Keratinocyte (primary cell): Measurements from ENCODE around the gene SLC29A1. TPM values are rescaled to one million over a fixed set of nuclear protein-coding genes. Genes with fewer than 3 reads are reported as not detected.

Experiments
- DNase-seq: peaks from one replicate; pipeline ENCODE4 v3.0.0-alpha.2; 2011; ENCODE audit warnings: low read depth, missing footprints, low spot score
- FAIRE-seq: peaks from 2 replicates; lab custom pipeline; 2011; peaks lifted over from hg19 to GRCh38; lab: Jason Lieb, UNC
- H2AFZ ChIP-seq: 2 replicates; pipeline ENCODE4 v1.6.0; 2012; ENCODE audit warnings: low read length, control low read depth, inconsistent platforms; ENCODE audit not compliant: control insufficient read depth
- H3K27ac ChIP-seq: 2 replicates; pipeline ENCODE4 v1.5.1; 2011; ENCODE audit warnings: low read length; ENCODE audit not compliant: control insufficient read depth, insufficient read depth
- H3K27me3 ChIP-seq: 3 replicates; pipeline ENCODE4 v1.6.0; 2011; ENCODE audit warnings: low read length; ENCODE audit not compliant: control insufficient read depth, insufficient read depth; ENCODE audit errors: extremely low read depth
- H3K36me3 ChIP-seq, 2 experiments: 2 replicates in 1 of 2; 3 replicates in 1 of 2; pipeline ENCODE4 v1.5.1; 2011; ENCODE audit warnings: low read length in 2 of 2, mild to moderate bottlenecking in 1 of 2; ENCODE audit not compliant: control insufficient read depth in 2 of 2, insufficient read depth in 2 of 2; ENCODE audit errors: extremely low read depth in 1 of 2
- H3K4me1 ChIP-seq: 3 replicates; pipeline ENCODE4 v1.5.1; 2011; ENCODE audit warnings: low read length; ENCODE audit not compliant: control insufficient read depth, insufficient read depth; ENCODE audit errors: extremely low read depth
- H3K4me2 ChIP-seq: 3 replicates; pipeline ENCODE4 v1.6.0; 2011; ENCODE audit warnings: low read depth, low read length; ENCODE audit not compliant: control insufficient read depth, insufficient read depth; ENCODE audit errors: extremely low read depth
- H3K4me3 ChIP-seq, 3 experiments: fragments of 200-600 bp in 1 of 3; sonication (generic) in 1 of 3; 2 replicates in 2 of 3; 3 replicates in 1 of 3; pipeline ENCODE4 v1.5.1; 2011 to 2016; ENCODE audit warnings: low read length in 3 of 3, mild to moderate bottlenecking in 3 of 3, control low read depth in 2 of 3, inconsistent platforms in 1 of 3, low read depth in 1 of 3, mixed read lengths in 1 of 3, mixed run types in 1 of 3, moderate library complexity in 1 of 3; ENCODE audit not compliant: control insufficient read depth in 2 of 3, insufficient read depth in 2 of 3; ENCODE audit errors: extremely low read depth in 1 of 3
- H3K79me2 ChIP-seq: 2 replicates; pipeline ENCODE4 v1.6.0; 2012; ENCODE audit warnings: low read length; ENCODE audit not compliant: control insufficient read depth, insufficient read depth
- H3K9ac ChIP-seq: 3 replicates; pipeline ENCODE4 v1.6.0; 2011; ENCODE audit warnings: low read length; ENCODE audit not compliant: control insufficient read depth, insufficient read depth; ENCODE audit errors: extremely low read depth
- H3K9me1 ChIP-seq: 3 replicates; pipeline ENCODE4 v1.6.0; 2011; ENCODE audit warnings: low read length; ENCODE audit not compliant: control insufficient read depth, insufficient read depth; ENCODE audit errors: extremely low read depth
- H3K9me3 ChIP-seq: 2 replicates; pipeline ENCODE4 v1.5.1; 2012; ENCODE audit warnings: low read depth, low read length; ENCODE audit not compliant: control insufficient read depth
- H4K20me1 ChIP-seq: 3 replicates; pipeline ENCODE4 v1.6.0; 2011; ENCODE audit warnings: low read length; ENCODE audit not compliant: control insufficient read depth, insufficient read depth; ENCODE audit errors: extremely low read depth
- EZH2 ChIP-seq: IDR thresholded peaks from one replicate; pipeline ENCODE4 v1.6.1; 2012; ENCODE audit warnings: inconsistent platforms, mild to moderate bottlenecking, low read length, moderate library complexity
- dilution Hi-C: fragments of 300-500 bp; cut with MboI; formaldehyde crosslinking; loops from one replicate; pipeline ENCODE4 v1.7.0; 2020; ENCODE audit warnings: low sequenced_read_pairs; ENCODE audit not compliant: extremely low pct_ligation_motif_present
- polyA plus RNA-seq, 5 experiments: library from polyadenylated mRNA; depleted of rRNA in 3 of 5; stranded (reverse) in 3 of 5; stranded (forward) in 1 of 5; unstranded in 1 of 5; fragments of >200 nt; gene quantifications; 1 replicate in 1 of 5; 2 replicates in 3 of 5; 3 replicates in 1 of 5; pipeline versions ENCODE4 v1.2.1 to v1.2.3, GENCODE V29; 2011 to 2012; ENCODE audit warnings: missing spikeins in 2 of 5, low read depth in 1 of 5, low replicate concordance in 1 of 5
- TF ChIP-seq, protein P1 (sequence below), 3 experiments: IDR thresholded peaks in 1 of 3; conservative IDR thresholded peaks in 1 of 3; optimal IDR thresholded peaks in 1 of 3; 2 replicates in 2 of 3; 3 replicates in 1 of 3; pipeline versions ENCODE3 to v1.5.1; 2011; ENCODE audit warnings: low read length in 3 of 3, mild to moderate bottlenecking in 3 of 3, moderate library complexity in 2 of 3, control low read depth in 1 of 3, inconsistent platforms in 1 of 3; ENCODE audit not compliant: insufficient read depth in 2 of 3; ENCODE audit errors: extremely low read depth in 1 of 3

SLC29A1 gene
- polyA plus RNA-seq, 1 donor (not counting 4 experiments of a cell fraction or from before 2014, with no cell fraction given), result 51.0 TPM

- no peak for DNase-seq
- Histone ChIP-seq H3K4me1 (peaks cover 34% of the 10 kb centered on the region), H3K4me3 (no peak overlapping the region), H3K4me2 (no peak overlapping the region), H3K9me3 (no peaks in the 10 kb centered on the region), H3K9me1 (no peaks in the 10 kb centered on the region), H3K27ac (no peak overlapping the region), H3K27me3 (no peaks in the 10 kb centered on the region), H3K36me3 (peaks cover 14 to 29% of the 10 kb centered on the region in 2 experiments), H3K9ac (no peak overlapping the region), H3K79me2 (peaks cover 22% of the 10 kb centered on the region), H4K20me1 (no peaks in the 10 kb centered on the region), H2AFZ (no peak overlapping the region)
- no peak for TF ChIP-seq EZH2
- TF ChIP-seq, protein P1, sequence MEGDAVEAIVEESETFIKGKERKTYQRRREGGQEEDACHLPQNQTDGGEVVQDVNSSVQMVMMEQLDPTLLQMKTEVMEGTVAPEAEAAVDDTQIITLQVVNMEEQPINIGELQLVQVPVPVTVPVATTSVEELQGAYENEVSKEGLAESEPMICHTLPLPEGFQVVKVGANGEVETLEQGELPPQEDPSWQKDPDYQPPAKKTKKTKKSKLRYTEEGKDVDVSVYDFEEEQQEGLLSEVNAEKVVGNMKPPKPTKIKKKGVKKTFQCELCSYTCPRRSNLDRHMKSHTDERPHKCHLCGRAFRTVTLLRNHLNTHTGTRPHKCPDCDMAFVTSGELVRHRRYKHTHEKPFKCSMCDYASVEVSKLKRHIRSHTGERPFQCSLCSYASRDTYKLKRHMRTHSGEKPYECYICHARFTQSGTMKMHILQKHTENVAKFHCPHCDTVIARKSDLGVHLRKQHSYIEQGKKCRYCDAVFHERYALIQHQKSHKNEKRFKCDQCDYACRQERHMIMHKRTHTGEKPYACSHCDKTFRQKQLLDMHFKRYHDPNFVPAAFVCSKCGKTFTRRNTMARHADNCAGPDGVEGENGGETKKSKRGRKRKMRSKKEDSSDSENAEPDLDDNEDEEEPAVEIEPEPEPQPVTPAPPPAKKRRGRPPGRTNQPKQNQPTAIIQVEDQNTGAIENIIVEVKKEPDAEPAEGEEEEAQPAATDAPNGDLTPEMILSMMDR (optimal IDR thresholded peaks at IDR 0.05 in 1 of 3, IDR thresholded peaks at IDR 0.05 in 1 of 3, conservative IDR thresholded peaks at IDR 0.05 in 1 of 3; ENCODE audit: extremely low read depth in 1 of 3, insufficient read depth in 2 of 3, low read length in 3 of 3), result no peak
- dilution Hi-C loops, result no loop called here
- no peak for FAIRE-seq
Measured at GRCh38 chr6:44228836-44229235, 5.4 kb downstream of the SLC29A1 start.

GRCh38 chr6:44229376-44230033 is 6.1 kb downstream of the SLC29A1 start:
- Histone ChIP-seq H3K36me3 (peaks cover 14 to 29% of the 10 kb centered on the region in 2 experiments), H3K27me3 (no peaks in the 10 kb centered on the region), H3K27ac (no peak overlapping the region), H3K4me2 (no peak overlapping the region), H3K9ac (no peak overlapping the region), H3K4me3 (no peak overlapping the region), H3K79me2 (peaks cover 16% of the 10 kb centered on the region), H3K9me3 (no peaks in the 10 kb centered on the region), H3K9me1 (no peaks in the 10 kb centered on the region), H3K4me1 (peaks cover 35% of the 10 kb centered on the region), H2AFZ (no peak overlapping the region), H4K20me1 (no peaks in the 10 kb centered on the region)
- dilution Hi-C loops, result no loop called here
- DNase-seq (no peak), FAIRE-seq (no peak)
- TF ChIP-seq, protein P1 (optimal IDR thresholded peaks at IDR 0.05 in 1 of 3, IDR thresholded peaks at IDR 0.05 in 1 of 3, conservative IDR thresholded peaks at IDR 0.05 in 1 of 3; ENCODE audit: extremely low read depth in 1 of 3, insufficient read depth in 2 of 3, low read length in 3 of 3), result no peak
- TF ChIP-seq EZH2, result no peak
